Right hindlimb (tissue), 1 donor: ENCODE data around the gene STK32A.

Experiments used
- DNase-seq: peaks from one replicate; pipeline ENCODE4 v3.0.0-alpha.2; 2018

Gene STK32A

GRCh38 chr5:147267082-147267832 lies 32.4 kb downstream of the STK32A start:
- DNase-seq: no peak

DNA sequence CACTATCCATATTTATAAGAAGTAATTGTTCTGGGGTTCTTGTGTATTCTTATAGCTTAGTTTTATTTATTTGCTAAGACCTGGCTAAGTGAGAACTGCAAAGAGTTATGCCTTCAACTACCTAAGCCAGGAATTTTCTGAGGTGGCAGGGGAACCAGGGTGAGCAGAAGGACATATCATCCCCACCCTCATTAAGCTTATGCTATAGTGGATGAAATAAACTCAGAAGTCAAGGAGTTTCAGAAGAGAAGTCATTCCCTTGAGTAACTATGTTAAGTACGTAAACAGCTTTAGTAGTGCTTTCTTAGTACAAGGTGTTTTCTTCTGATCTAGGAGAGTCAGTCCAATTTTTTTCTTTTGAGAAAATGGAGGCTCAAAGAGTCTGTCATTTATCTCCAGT lies 41.7 kb downstream of the STK32A start:
- no peak for DNase-seq

DNA sequence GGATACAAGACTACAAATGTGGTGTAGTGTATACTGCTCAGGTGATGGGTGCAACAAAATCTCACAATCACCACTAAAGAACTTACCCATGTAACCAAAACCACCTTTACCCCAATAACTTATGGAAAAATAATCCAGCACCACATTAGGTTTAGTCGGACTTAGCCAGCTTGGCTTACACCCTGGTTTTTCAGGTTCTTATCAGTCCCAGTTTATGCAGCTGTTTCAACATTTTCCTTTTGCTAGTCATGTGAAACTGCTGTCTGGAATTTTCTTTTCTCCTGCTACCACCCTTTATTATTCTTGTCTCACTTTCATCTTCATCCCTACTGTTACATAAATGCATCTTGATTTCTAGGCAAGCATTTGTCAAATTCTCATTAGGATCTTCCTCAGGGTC lies 51.5 kb downstream of the STK32A start:
- DNase-seq: no peak

- no peak for DNase-seq
These were observed 52.3 kb downstream of the STK32A start for GRCh38 chr5:147287110-147287509.

- no peak for DNase-seq
These were observed 55.4 kb downstream of the STK32A start for GRCh38 chr5:147290261-147290660.

DNA sequence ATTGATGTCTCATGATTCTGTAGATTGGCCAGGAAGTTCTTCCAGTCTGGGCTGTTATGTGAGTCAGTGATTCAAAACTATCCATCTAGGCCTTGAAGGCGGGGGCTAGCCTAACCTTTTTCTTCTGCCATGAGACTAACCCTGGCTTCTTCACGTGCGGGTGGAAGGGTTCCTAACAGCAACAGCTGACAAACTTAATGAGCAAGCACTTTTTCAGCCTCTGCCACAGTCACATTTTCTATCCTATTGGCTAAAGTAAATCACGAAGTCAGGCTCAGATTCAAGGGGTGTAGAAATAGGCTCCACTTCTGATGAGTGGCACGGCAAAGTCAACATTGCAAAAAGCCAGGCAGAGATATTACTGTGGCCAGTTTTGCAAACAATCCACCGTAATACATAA lies 68.4 kb downstream of the STK32A start:
- DNase-seq: no peak

- no peak for DNase-seq
These were observed 69.2 kb downstream of the STK32A start for GRCh38 chr5:147303976-147304375.

- no peak for DNase-seq
These were observed 70.3 kb downstream of the STK32A start for GRCh38 chr5:147305147-147305546.

DNA sequence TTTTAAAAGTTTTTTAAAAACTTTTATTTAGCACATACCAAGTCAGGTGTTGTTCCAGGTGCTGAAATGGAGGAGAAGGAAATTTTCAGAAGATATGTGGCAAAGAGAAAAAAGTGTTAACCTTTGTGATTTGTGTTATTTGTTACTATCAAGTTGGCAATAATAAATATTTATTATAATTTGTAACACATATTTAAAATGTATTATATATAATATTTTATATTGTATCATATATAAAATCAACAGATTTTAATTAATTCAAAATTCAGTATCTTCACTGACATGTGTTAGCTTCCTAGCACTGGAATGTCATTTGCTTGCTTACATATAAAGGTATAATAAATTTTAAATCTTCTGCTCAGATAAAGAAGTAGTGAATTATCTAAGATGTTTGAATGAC lies 71.5 kb downstream of the STK32A start:
- DNase-seq: no peak

- no peak for DNase-seq
These were observed 72.3 kb downstream of the STK32A start for GRCh38 chr5:147307170-147307569.

- DNase-seq: no peak
These were observed 74.8 kb downstream of the STK32A start for GRCh38 chr5:147309621-147310020.

DNA sequence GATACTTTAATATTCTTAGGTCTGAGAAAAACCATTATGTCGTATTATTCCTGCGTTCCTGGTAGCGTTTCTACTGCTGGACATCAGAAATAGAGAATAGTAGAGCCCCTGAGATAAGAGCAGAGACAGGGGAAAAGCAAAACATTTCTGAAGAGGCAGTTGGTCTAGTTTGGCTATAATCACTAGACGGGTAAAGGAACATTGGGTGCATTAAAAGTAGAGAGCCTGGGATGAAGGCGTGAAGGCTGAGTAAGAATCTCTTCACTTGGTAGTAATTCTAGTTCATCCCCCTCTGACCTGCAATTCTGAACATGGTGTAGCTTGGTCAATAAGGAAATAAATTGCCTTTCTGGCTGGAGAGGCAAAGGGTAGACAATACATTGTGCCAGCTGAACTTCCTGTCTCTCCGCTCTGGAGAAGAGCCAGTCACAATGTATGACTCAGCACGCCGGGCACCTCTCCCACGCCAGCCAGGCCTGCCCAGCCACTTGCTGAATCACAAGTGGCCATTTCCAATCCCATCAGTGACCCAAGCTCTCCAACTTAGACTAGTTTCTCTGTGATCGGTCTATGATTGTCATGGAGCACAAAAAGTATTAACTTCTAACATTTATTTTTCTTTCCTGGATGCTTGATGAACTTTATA lies 75.4 kb downstream of the STK32A start:
- DNase-seq: peak; percentile 23

DNA sequence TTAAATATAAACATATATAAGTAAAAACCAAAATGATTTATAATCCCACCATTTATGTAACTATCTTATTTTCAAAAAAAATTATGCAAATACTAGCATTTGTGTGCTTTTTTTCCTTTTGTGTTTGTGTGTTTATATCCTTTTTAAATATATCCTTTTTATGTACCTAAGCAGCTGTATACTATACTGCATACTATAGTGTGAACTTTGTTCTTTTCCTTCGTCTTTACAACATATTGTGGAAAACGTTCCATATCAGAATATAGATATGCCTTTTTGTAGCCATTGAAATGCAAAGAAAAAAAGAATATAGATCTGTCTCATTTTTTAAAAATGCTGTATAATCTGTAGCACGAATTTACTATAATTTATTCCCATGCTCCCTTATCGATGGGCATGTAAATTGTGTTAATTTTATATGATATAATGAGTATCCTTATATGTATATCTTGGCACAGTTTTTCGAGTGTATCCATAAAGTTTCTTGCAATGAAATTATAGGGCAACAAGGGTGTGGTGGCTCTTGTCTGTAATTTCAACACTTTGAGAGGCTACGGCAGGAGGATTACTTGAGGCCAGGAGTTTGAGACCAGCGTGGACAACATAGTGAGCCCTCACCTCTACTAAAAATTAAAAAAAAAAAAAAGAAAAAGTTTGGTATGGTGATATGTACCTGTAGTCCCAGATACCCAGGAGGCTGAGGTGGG lies 83.3 kb downstream of the STK32A start:
- no peak for DNase-seq

DNA sequence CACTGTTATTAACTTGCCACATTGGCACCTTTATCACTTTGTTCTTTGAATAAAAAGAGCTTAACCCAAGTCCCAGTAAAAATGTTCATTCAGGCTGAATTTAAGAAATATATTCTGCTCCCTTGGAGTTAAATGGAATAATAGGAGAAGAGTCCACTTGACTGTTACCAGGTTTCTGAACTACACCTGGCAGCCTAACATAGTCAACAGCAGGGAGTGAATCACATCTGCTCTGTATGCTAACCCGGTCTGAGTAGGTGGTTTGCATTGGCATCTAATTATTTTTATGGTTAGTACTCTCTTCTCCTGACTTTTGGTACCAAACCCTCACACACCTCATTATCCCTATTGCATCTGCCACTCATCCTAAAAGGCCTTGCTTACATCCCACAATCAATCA lies 86.7 kb downstream of the STK32A start:
- no peak for DNase-seq

GRCh38 chr5:147327421-147327820 lies 92.6 kb downstream of the STK32A start:
- DNase-seq: no peak

- DNase-seq: no peak
These were observed 93.1 kb downstream of the STK32A start for GRCh38 chr5:147327905-147328304.

DNA sequence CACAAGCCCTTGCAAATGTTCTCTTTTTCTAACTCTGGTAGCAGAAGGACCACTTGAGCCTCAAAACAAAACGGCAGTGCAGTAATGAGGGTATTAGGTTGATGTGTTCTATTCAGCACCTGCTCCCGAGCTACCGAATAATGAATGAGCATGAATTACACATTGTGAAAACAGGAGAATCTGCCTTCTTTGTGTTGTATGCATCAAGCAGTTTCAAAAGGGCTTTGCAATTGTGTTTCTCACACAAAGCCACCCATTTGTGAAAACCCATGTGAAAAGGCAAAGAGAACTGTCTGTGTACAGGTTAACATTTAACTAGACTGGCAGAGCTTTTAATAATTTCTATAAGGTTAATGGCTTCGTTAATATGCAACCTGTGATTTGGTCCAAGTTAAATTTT lies 97.8 kb downstream of the STK32A start:
- DNase-seq: no peak

- no peak for DNase-seq
These were observed 102.0 kb downstream of the STK32A start for GRCh38 chr5:147336876-147337275.

DNA sequence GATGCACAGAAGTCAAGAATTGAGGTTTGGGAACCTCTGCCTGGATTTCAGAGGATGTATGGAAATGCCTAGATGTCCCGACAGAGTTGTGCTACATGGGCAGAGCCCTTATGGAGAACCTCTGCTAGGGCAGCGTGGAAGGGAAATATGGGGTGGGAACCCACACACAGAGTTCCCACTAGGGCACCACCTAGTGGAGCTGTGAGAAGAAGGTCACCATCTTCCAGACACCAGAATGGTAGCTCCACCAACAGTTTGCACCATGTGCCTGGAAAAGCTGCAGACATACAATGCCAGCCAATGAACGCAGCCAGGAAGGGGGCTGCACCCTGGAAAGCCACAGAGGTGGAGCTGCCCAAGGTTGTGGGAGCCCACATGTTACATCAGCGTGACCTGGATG lies 104.5 kb downstream of the STK32A start:
- DNase-seq: no peak

DNA sequence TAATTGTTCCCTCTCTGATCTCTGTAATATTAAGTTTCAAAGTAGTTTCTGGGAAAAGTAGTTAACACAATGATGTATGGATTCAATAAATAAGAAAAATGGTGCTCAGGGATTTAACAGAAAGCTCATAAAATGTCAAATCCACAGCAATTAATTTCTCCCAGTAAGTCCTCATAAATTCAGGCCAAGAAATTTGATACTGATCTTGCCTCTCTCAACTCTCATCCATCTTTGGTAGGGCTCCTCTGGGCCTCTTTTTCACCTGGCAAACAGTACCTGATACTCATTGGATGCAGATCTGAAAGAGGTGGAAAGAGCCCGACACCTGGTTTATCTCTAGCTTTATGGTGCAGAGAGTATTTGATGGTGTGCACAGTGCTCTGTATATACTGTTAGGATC lies 106.1 kb downstream of the STK32A start:
- no peak for DNase-seq

DNA sequence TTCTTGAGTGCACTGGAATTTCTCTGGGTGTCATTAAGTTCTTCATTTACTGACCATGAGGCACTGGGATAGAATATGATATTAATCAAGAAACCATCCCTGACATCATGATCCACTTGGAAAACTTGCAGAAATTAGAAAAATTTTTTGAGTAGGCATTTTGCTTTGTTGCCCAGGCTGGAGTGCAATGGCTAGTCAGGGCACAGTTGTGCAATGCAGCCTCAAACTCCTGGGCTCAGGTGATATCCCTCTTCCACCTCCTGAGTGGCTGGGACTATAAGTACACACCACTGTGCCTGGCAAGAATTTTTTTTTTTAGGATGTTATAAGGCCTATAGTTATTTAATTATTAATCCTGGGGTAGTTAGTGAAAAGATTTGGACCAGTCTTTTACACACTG lies 106.5 kb downstream of the STK32A start:
- no peak for DNase-seq

DNA sequence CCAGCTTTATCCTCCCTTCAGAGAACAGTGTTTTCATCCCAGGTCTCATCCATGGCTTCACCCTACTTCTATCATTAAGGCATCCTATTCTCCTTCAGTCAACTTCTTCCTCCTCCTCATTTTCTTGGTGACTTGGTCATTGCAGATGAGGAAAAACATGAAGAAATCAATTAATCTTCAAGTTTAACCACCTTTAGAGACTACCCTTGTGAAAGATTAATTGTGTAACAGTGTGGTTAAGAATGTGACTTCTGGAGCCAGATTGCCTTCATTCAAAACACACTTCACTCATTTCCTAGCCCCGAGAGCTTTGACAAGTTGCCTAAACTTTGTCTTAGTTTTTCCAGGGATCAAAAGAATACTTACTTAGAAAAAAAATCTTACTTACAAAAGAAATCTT lies 110.0 kb downstream of the STK32A start:
- DNase-seq: no peak

- no peak for DNase-seq
These were observed 111.3 kb downstream of the STK32A start for GRCh38 chr5:147346006-147346561.

GRCh38 chr5:147348046-147348445 lies 113.2 kb downstream of the STK32A start:
- no peak for DNase-seq
